HCT116 (cell line): ENCODE measurements around the gene SGSH. TPM values are rescaled to one million over a fixed set of nuclear protein-coding genes. Genes with fewer than 3 reads are reported as not detected.

ENCODE experiments used
- ATAC-seq: fragments of 200-7000 bp; cut with Tn5 transposase; 2 replicates; pipeline ENCODE4 v1.9.1; 2020; ENCODE audit warnings: mild to moderate bottlenecking, moderate library complexity
- BruUV-seq: library from RNA; stranded (reverse); fragments of 400-500 nt; replicated peaks from 2 replicates; lab custom pipeline; 2021; lab: Mats Ljungman, UMichigan
- CTCF ChIA-PET: fragments of 300-600 bp; sonication (Branson Sonifier 250); formaldehyde crosslinking; loops from one replicate; lab custom pipeline; 2021; ENCODE audit warnings: antibody characterized with exemption; lab: Charles Lee
- POLR2A ChIA-PET: fragments of 300-600, 350-600 bp; sonication (Branson Sonifier 250); formaldehyde crosslinking; loops from one replicate; lab custom pipeline; 2021; ENCODE audit warnings: antibody characterized with exemption; lab: Charles Lee
- RAD21 ChIA-PET, 2 experiments: fragments of 300-600 bp; sonication (Branson Sonifier 250); formaldehyde crosslinking; loops; one replicate each; lab custom pipeline; 2023; ENCODE audit warnings: low total read pairs in 2 of 2; ENCODE audit not compliant: uncharacterized antibody in 2 of 2, unreplicated experiment in 2 of 2, low non-redundant PET in 1 of 2; lab: Charles Lee
- DNase-seq: peaks from one replicate; pipeline ENCODE4 v3.0.0-alpha.2; 2010; ENCODE audit warnings: low read depth, low spot score
- H2AFZ ChIP-seq: fragments of 200-600 bp; shearing (Covaris generic), sonication (generic); 2 replicates; pipeline ENCODE4 v1.6.1; 2017; ENCODE audit warnings: low read depth, mixed run types, mixed read lengths, antibody characterized with exemption, low read length; ENCODE audit not compliant: poor library complexity, severe bottlenecking
- H3K27ac ChIP-seq: 2 replicates; pipeline ENCODE4 v1.5.1; 2012; ENCODE audit warnings: low read depth, low read length
- H3K27me3 ChIP-seq: fragments of 200-600 bp; sonication (generic); 2 replicates; pipeline ENCODE4 v1.6.1; 2016; ENCODE audit warnings: mixed run types, low read length, mixed read lengths; ENCODE audit not compliant: insufficient read depth
- H3K36me3 ChIP-seq, 2 experiments: fragments of 200-500 bp in 1 of 2; fragments of 200-600 bp in 1 of 2; sonication (Bioruptor generic) in 1 of 2; sonication (generic) in 1 of 2; 2 replicates each; pipeline versions ENCODE4 v1.5.1 to v1.6.1; 2014 to 2016; ENCODE audit warnings: low read length in 2 of 2, inconsistent platforms in 1 of 2, mixed read lengths in 1 of 2, mixed run types in 1 of 2; ENCODE audit not compliant: insufficient read depth in 2 of 2, control insufficient read depth in 1 of 2
- H3K4me1 ChIP-seq, 2 experiments: fragments of 200-600 bp in 1 of 2; sonication (generic) in 1 of 2; 2 replicates each; pipeline versions ENCODE4 v1.5.1 to v1.6.1; 2012 to 2017; ENCODE audit warnings: low read length in 2 of 2, inconsistent platforms in 1 of 2, mild to moderate bottlenecking in 1 of 2, mixed read lengths in 1 of 2, mixed run types in 1 of 2, moderate library complexity in 1 of 2; ENCODE audit not compliant: insufficient read depth in 2 of 2, control insufficient read depth in 1 of 2
- H3K4me2 ChIP-seq: fragments of 200-600 bp; sonication (generic); 2 replicates; pipeline ENCODE4 v1.6.1; 2017; ENCODE audit warnings: mixed run types, low read length, mixed read lengths
- H3K4me3 ChIP-seq, 2 experiments: fragments of 200-600 bp in 1 of 2; sonication (generic) in 1 of 2; replicated peaks in 1 of 2; 2 replicates each; pipeline ENCODE4 v1.5.1; 2011 to 2016; ENCODE audit warnings: low read length in 2 of 2, control low read depth in 1 of 2, low read depth in 1 of 2, mild to moderate bottlenecking in 1 of 2, mixed read lengths in 1 of 2, mixed run types in 1 of 2
- H3K79me2 ChIP-seq: fragments of 200-600 bp; sonication (generic); 2 replicates; pipeline ENCODE4 v1.6.1; 2017; ENCODE audit warnings: mild to moderate bottlenecking, mixed run types, low read length, moderate library complexity, mixed read lengths; ENCODE audit not compliant: insufficient read depth
- H3K9ac ChIP-seq: fragments of 200-600 bp; sonication (generic); 2 replicates; pipeline ENCODE4 v1.6.1; 2016; ENCODE audit warnings: low read length, mixed read lengths
- H3K9me2 ChIP-seq: fragments of 200-600 bp; sonication (generic), shearing (Covaris generic); 2 replicates; pipeline ENCODE4 v1.6.1; 2017; ENCODE audit warnings: mixed run types, mild to moderate bottlenecking, moderate library complexity; ENCODE audit not compliant: insufficient read depth
- H3K9me3 ChIP-seq, 2 experiments: fragments of 200-500 bp in 1 of 2; fragments of 200-600 bp in 1 of 2; sonication (Bioruptor generic) in 1 of 2; sonication (generic) in 1 of 2; 2 replicates each; pipeline ENCODE4 v1.6.1; 2014 to 2017; ENCODE audit warnings: low read length in 2 of 2, mixed read lengths in 2 of 2, inconsistent platforms in 1 of 2, low read depth in 1 of 2, mild to moderate bottlenecking in 1 of 2, mixed run types in 1 of 2, moderate library complexity in 1 of 2; ENCODE audit not compliant: control insufficient read depth in 1 of 2, insufficient read depth in 1 of 2
- H4K20me1 ChIP-seq: fragments of 200-600 bp; sonication (generic), shearing (Covaris generic); 2 replicates; pipeline ENCODE4 v1.6.1; 2017; ENCODE audit warnings: mixed run types, mild to moderate bottlenecking, moderate library complexity; ENCODE audit not compliant: insufficient read depth
- CTCF ChIP-seq, 3 experiments: fragments of 200-600 bp in 1 of 3; sonication (generic) in 1 of 3; IDR thresholded peaks in 2 of 3; conservative IDR thresholded peaks in 1 of 3; 2 replicates each; pipeline ENCODE4 v1.5.1; 2012 to 2017; ENCODE audit warnings: low read depth in 2 of 3, low read length in 2 of 3, antibody characterized with exemption in 1 of 3, borderline replicate concordance in 1 of 3, control low read depth in 1 of 3, mild to moderate bottlenecking in 1 of 3, mixed read lengths in 1 of 3, mixed run types in 1 of 3, moderate library complexity in 1 of 3; ENCODE audit not compliant: insufficient read depth in 1 of 3
- MAX ChIP-seq: IDR thresholded peaks from 2 replicates; pipeline ENCODE4 v1.6.1; 2012
- RAD21 ChIP-seq: IDR thresholded peaks from 2 replicates; pipeline ENCODE4 v1.6.1; 2012; ENCODE audit warnings: low read depth, mild to moderate bottlenecking
- SIN3A ChIP-seq: IDR thresholded peaks from 2 replicates; pipeline ENCODE4 v1.6.1; 2012; ENCODE audit warnings: low read depth
- TCF7L2 ChIP-seq: IDR thresholded peaks from 2 replicates; pipeline ENCODE4 v1.7.0; 2011; ENCODE audit warnings: borderline replicate concordance, inconsistent platforms; ENCODE audit not compliant: insufficient read depth, insufficient read length; ENCODE audit errors: extremely low read depth
- YY1 ChIP-seq: IDR thresholded peaks from 2 replicates; pipeline ENCODE4 v1.6.1; 2011; ENCODE audit warnings: low read length, low read depth, moderate library complexity, mild to moderate bottlenecking; ENCODE audit not compliant: insufficient replicate concordance; ENCODE audit errors: extremely low read depth
- intact Hi-C: fragments of 100-400 bp; cut with micrococcal nuclease; formaldehyde crosslinking; loops from 2 replicates; pipeline ENCODE4 v1.10.0; 2022
- total RNA-seq: library from RNA; stranded (reverse); gene quantifications from one replicate; pipeline ENCODE4 v1.2.1, GENCODE V29; 2021; ENCODE audit not compliant: unreplicated experiment

The SGSH gene
- total RNA-seq, 1 experiment from 2014 or later: 34.4 TPM

- ChIA-PET RAD21 (no interaction called here), POLR2A (no interaction called here), CTCF (no interaction called here)
- no peaks in the 10 kb centered on the region; a peak in 1 of 4 replicates for H3K9me3 ChIP-seq
- DNase-seq (no peak), ATAC-seq (no peak)
- no peaks in the 10 kb centered on the region for H3K36me3 ChIP-seq
- H3K4me2 ChIP-seq: no peak overlapping the region
- BruUV-seq: no TSS peak
- no peak overlapping the region for H3K27ac ChIP-seq
- intact Hi-C loops: loop anchor here (1.0 kb wide), 2 partner anchors 57 to 168 kb away; no protein-coding TSS in a partner anchor
- H3K4me3 ChIP-seq: no peak overlapping the region
- H3K9me2 ChIP-seq: no peaks in the 10 kb centered on the region
- H3K9ac ChIP-seq: no peak overlapping the region
- no peaks in the 10 kb centered on the region for H3K79me2 ChIP-seq
- no peaks in the 10 kb centered on the region; the same call in 1 of the 2 replicates for H3K27me3 ChIP-seq
- no peaks in the 10 kb centered on the region for H4K20me1 ChIP-seq
- H3K4me1 ChIP-seq: no peaks in the 10 kb centered on the region
- TF ChIP-seq YY1 (no peak), RAD21 (no peak), MAX (no peak)
- no peak overlapping the region for H2AFZ ChIP-seq
Measured at GRCh38 chr17:80196652-80197051, 23.5 kb downstream of the SGSH start.

- Histone ChIP-seq H3K27me3 (no peaks in the 10 kb centered on the region; the same call in 1 of the 2 replicates), H3K4me2 (no peak overlapping the region), H3K9me3 (no peaks in the 10 kb centered on the region; a peak in 1 of 4 replicates), H3K4me3 (no peak overlapping the region), H3K36me3 (no peaks in the 10 kb centered on the region), H4K20me1 (no peaks in the 10 kb centered on the region), H3K27ac (no peak overlapping the region), H3K79me2 (no peaks in the 10 kb centered on the region)
- ATAC-seq (peak; percentile 48), DNase-seq (no peak)
- CTCF ChIA-PET: no interaction called here
- no TSS peak for BruUV-seq
- POLR2A ChIA-PET: no interaction called here
- TF ChIP-seq SIN3A: no peak; the same call in 1 of the 2 replicates
- peak; percentile 88 to 100 (median 98) for TF ChIP-seq CTCF (IDR thresholded peaks at IDR 0.05 in 2 of 3, conservative IDR thresholded peaks at IDR 0.05 in 1 of 3; ENCODE audit: borderline replicate concordance in 1 of 3, insufficient read depth in 1 of 3, low read depth in 2 of 3, low read length in 2 of 3)
- no peak for TF ChIP-seq YY1
- no peak for TF ChIP-seq TCF7L2
- TF ChIP-seq RAD21: peak; percentile 95
- TF ChIP-seq, all 23 proteins: peak for 2
- no peak overlapping the region for H2AFZ ChIP-seq
- no peak overlapping the region for H3K9ac ChIP-seq
- no peaks in the 10 kb centered on the region for H3K4me1 ChIP-seq
- no peaks in the 10 kb centered on the region for H3K9me2 ChIP-seq
- RAD21 ChIA-PET: no interaction called here
- intact Hi-C loops: loop anchor here (1.0 kb wide), 2 partner anchors 57 to 168 kb away; no protein-coding TSS in a partner anchor
Measured at GRCh38 chr17:80195671-80196529, 24.2 kb downstream of the SGSH start.
